ENCODE data around the gene SELENOF.

- no peak for TF ChIP-seq CTCF (IDR thresholded peaks at IDR 0.05)
- no peak for TF ChIP-seq PBX3 (IDR thresholded peaks at IDR 0.05)
- no peak for TF ChIP-seq YY1 (IDR thresholded peaks at IDR 0.05; ENCODE audit: low read depth)
- no peak for TF ChIP-seq POLR2AphosphoS5 (IDR thresholded peaks at IDR 0.05; ENCODE audit: low read depth, low read length)
- TF ChIP-seq JUND (IDR thresholded peaks at IDR 0.05), result no peak
These were observed 26.7 kb upstream of the SELENOF start for GRCh38 chr1:86940599-86940998.

Measured in SK-N-SH (cell line).